SK-N-SH (cell line): ENCODE measurements around the gene ZNF507. TPM values are rescaled to one million over a fixed set of nuclear protein-coding genes. Genes with fewer than 3 reads are reported as not detected.
A peak's percentile ranks its signal among the peaks of the same experiment; 100 is the strongest.

Experiments
- CTCF ChIA-PET: fragments of 300-600, 350-600 bp; formaldehyde crosslinking; extraction: SDS; loops from one replicate; lab custom pipeline; 2021; lab: Yijun Ruan, JAX
- POLR2A ChIA-PET: fragments of 350-600 bp; sonication (Branson Sonifier 250); formaldehyde crosslinking; extraction: SDS; loops from one replicate; lab custom pipeline; 2020; ENCODE audit warnings: antibody characterized with exemption, inconsistent platforms; lab: Yijun Ruan, JAX
- DNase-seq: peaks from one replicate; pipeline ENCODE4 v3.0.0; 2012
- H2AFZ ChIP-seq: fragments of 200-600 bp; sonication (generic); 2 replicates; pipeline ENCODE4 v1.8.1; 2016; ENCODE audit warnings: antibody characterized with exemption, mild to moderate bottlenecking, low read depth
- H3F3A ChIP-seq: fragments of 200-600 bp; sonication (generic); replicated peaks from 2 replicates; pipeline ENCODE3; 2016; ENCODE audit warnings: antibody characterized with exemption, mild to moderate bottlenecking; ENCODE audit not compliant: insufficient read depth
- H3K27ac ChIP-seq, 2 experiments: fragments of 200-500 bp in 1 of 2; fragments of 200-600 bp in 1 of 2; sonication (Bioruptor generic) in 1 of 2; sonication (generic), shearing (Covaris generic) in 1 of 2; 2 replicates each; pipeline versions ENCODE4 v1.5.1 to v1.6.1; 2014 to 2016; ENCODE audit warnings: low read depth in 2 of 2, inconsistent platforms in 1 of 2, low read length in 1 of 2, mild to moderate bottlenecking in 1 of 2, mixed read lengths in 1 of 2
- H3K27me3 ChIP-seq: fragments of 200-600 bp; sonication (generic), shearing (Covaris generic); 2 replicates; pipeline ENCODE4 v1.6.1; 2016; ENCODE audit warnings: mixed run types; ENCODE audit not compliant: insufficient read depth
- H3K36me3 ChIP-seq, 2 experiments: fragments of 200-500 bp in 1 of 2; fragments of 200-600 bp in 1 of 2; sonication (Bioruptor generic) in 1 of 2; sonication (generic) in 1 of 2; replicated peaks in 1 of 2; 2 replicates each; pipeline versions ENCODE3 to v1.5.1; 2014 to 2016; ENCODE audit warnings: low read length in 1 of 2, mild to moderate bottlenecking in 1 of 2; ENCODE audit not compliant: insufficient read depth in 2 of 2, control insufficient read depth in 1 of 2
- H3K4me1 ChIP-seq, 2 experiments: fragments of 200-500 bp in 1 of 2; fragments of 200-600 bp in 1 of 2; sonication (Bioruptor generic) in 1 of 2; sonication (generic), shearing (Covaris generic) in 1 of 2; 2 replicates each; pipeline versions ENCODE4 v1.5.1 to v1.6.1; 2014 to 2016; ENCODE audit warnings: low read depth in 1 of 2, low read length in 1 of 2, mixed run types in 1 of 2; ENCODE audit not compliant: insufficient read depth in 2 of 2, control insufficient read depth in 1 of 2
- H3K4me2 ChIP-seq: fragments of 200-600 bp; sonication (generic), shearing (Covaris generic); 2 replicates; pipeline ENCODE4 v1.6.1; 2017; ENCODE audit warnings: mixed run types
- H3K4me3 ChIP-seq, 2 experiments: fragments of 200-500 bp in 1 of 2; fragments of 200-600 bp in 1 of 2; sonication (Bioruptor generic) in 1 of 2; sonication (generic), shearing (Covaris generic) in 1 of 2; 2 replicates each; pipeline versions ENCODE4 v1.5.1 to v1.8.1; 2014 to 2016; ENCODE audit warnings: low read depth in 2 of 2, inconsistent platforms in 1 of 2, low read length in 1 of 2, mild to moderate bottlenecking in 1 of 2, mixed read lengths in 1 of 2, moderate library complexity in 1 of 2
- H3K79me2 ChIP-seq: fragments of 200-600 bp; sonication (generic); 2 replicates; pipeline ENCODE4 v1.8.1; 2017; ENCODE audit warnings: mild to moderate bottlenecking; ENCODE audit not compliant: insufficient read depth
- H3K9ac ChIP-seq: fragments of 200-600 bp; sonication (generic); 2 replicates; pipeline ENCODE4 v1.6.1; 2017; ENCODE audit warnings: mixed run types
- H3K9me2 ChIP-seq: fragments of 200-600 bp; sonication (generic); 2 replicates; pipeline ENCODE4 v1.6.1; 2017; ENCODE audit warnings: mixed run types
- H3K9me3 ChIP-seq: fragments of 200-600 bp; sonication (generic); 2 replicates; pipeline ENCODE4 v1.6.1; 2017; ENCODE audit warnings: mixed run types, mild to moderate bottlenecking, moderate library complexity
- H4K20me1 ChIP-seq: fragments of 200-600 bp; sonication (generic); 2 replicates; pipeline ENCODE4 v1.6.1; 2017; ENCODE audit warnings: mild to moderate bottlenecking, mixed run types; ENCODE audit not compliant: insufficient read depth
- ELF1 ChIP-seq: IDR thresholded peaks from 2 replicates; pipeline ENCODE4 v1.4.0; 2012
- FOSL2 ChIP-seq: IDR thresholded peaks from 2 replicates; pipeline ENCODE4 v1.4.0; 2012; ENCODE audit warnings: low read depth, mild to moderate bottlenecking, moderate library complexity, borderline replicate concordance
- FOXJ3 ChIP-seq: sonication (generic); formaldehyde crosslinking; IDR thresholded peaks from 2 replicates; pipeline ENCODE4 v1.5.1; 2020; ENCODE audit warnings: mild to moderate bottlenecking, missing genetic modification reagents
- GABPA ChIP-seq: IDR thresholded peaks from 2 replicates; pipeline ENCODE4 v1.4.0; 2012; ENCODE audit warnings: low read depth, mild to moderate bottlenecking
- MEF2A ChIP-seq: IDR thresholded peaks from 2 replicates; pipeline ENCODE4 v1.4.0; 2012; ENCODE audit warnings: low read depth, borderline replicate concordance
- NFIC ChIP-seq: IDR thresholded peaks from 2 replicates; pipeline ENCODE4 v1.4.0; 2012; ENCODE audit warnings: borderline replicate concordance
- RFX5 ChIP-seq: IDR thresholded peaks from 2 replicates; pipeline ENCODE4 v1.6.1; 2012; ENCODE audit warnings: mild to moderate bottlenecking, improper control_type of control experiment, low read length
- SIN3A ChIP-seq: IDR thresholded peaks from 2 replicates; pipeline ENCODE4 v1.6.1; 2012; ENCODE audit warnings: low read depth, mild to moderate bottlenecking, low read length, moderate library complexity, borderline replicate concordance
- SMC3 ChIP-seq: IDR thresholded peaks from 2 replicates; pipeline ENCODE4 v1.6.1; 2012; ENCODE audit warnings: low read depth, low read length, improper control_type of control experiment
- TCF12 ChIP-seq: IDR thresholded peaks from 2 replicates; pipeline ENCODE4 v1.4.0; 2012
- TEAD4 ChIP-seq: IDR thresholded peaks from 2 replicates; pipeline ENCODE4 v1.4.0; 2012; ENCODE audit warnings: mild to moderate bottlenecking, borderline replicate concordance; ENCODE audit not compliant: insufficient read depth
- WGBS: methylation state at CpG from one replicate; pipeline ENCODE4 v1.1.6; 2017; ENCODE audit warnings: low lambda C conversion rate; 5-methylcytosine and 5-hydroxymethylcytosine counted together
- polyA plus RNA-seq, 3 experiments: library from polyadenylated mRNA; depleted of rRNA; stranded (reverse); fragments of >200 nt; gene quantifications; 2 replicates each; pipeline ENCODE4 v1.2.3, GENCODE V29; 2012
- TF ChIP-seq, protein P1 (sequence below): IDR thresholded peaks from 2 replicates; pipeline ENCODE4 v1.4.0; 2012; ENCODE audit warnings: low read depth, borderline replicate concordance
- TF ChIP-seq, protein P2 (sequence below): IDR thresholded peaks from 2 replicates; pipeline ENCODE4; 2012
- TF ChIP-seq, protein P3 (sequence below): fragments of 150-350 bp; IDR thresholded peaks from 2 replicates; pipeline ENCODE4 v1.6.1; 2016; ENCODE audit warnings: mild to moderate bottlenecking, low read depth, low read length

Gene ZNF507
- polyA plus RNA-seq, 1 of the 3 experiments (the other 2 are of a cell fraction): 6.8 TPM

DNA sequence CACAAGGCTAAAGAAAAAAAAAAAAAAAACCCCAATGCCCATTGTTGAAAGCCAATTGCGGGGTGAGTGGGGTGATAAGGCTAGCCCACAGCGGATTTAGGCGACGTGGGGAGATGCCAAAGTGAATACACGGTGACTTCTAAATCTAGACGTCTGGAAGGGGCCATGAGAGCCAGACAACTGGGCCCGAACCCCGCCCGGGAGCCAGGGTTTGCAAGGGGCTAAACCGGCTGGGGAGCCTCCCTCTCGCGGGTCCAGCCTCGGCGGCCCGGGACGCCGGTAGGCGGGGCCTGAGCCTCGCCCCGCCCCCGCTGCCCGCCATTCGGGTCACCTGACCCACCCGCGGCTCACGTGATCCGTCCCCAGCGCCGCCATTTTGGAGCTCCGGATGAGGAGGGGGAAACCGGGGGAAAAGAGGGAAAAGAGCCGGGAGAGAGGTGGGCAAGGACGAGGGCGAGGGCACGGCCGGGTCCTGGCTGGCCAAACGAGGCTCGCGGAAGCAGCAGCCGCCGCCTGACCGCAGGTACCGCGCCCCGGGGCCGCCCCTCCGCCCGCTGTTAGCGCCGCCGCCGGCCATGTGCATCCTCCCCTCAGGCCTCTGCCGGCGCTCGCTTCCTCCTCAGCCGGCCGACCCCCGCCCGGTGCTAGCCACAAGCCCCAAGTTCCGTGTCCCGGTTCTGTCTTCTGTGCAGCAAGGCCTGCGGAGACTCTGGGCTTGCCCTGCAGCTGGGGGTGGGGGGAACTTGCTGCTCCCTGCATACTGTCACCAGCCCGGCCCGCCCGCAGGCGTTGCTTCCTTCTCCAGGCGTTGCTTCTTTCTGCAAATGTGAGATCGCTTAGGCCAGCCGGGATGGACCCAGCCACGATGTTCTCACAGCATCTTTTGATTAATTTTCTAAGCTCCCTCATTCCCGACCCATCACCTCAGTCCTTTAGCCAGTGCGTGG, at the start of gene ZNF507 (continued):
- TF ChIP-seq FOSL2 (no peak), GABPA (no peak), RFX5 (no peak), NFIC (peak; percentile 9; the same call in 1 of the 2 replicates), FOXJ3 (no peak), SMC3 (no peak)
- TF ChIP-seq, protein P1, sequence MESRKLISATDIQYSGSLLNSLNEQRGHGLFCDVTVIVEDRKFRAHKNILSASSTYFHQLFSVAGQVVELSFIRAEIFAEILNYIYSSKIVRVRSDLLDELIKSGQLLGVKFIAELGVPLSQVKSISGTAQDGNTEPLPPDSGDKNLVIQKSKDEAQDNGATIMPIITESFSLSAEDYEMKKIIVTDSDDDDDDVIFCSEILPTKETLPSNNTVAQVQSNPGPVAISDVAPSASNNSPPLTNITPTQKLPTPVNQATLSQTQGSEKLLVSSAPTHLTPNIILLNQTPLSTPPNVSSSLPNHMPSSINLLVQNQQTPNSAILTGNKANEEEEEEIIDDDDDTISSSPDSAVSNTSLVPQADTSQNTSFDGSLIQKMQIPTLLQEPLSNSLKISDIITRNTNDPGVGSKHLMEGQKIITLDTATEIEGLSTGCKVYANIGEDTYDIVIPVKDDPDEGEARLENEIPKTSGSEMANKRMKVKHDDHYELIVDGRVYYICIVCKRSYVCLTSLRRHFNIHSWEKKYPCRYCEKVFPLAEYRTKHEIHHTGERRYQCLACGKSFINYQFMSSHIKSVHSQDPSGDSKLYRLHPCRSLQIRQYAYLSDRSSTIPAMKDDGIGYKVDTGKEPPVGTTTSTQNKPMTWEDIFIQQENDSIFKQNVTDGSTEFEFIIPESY: no peak

DNA sequence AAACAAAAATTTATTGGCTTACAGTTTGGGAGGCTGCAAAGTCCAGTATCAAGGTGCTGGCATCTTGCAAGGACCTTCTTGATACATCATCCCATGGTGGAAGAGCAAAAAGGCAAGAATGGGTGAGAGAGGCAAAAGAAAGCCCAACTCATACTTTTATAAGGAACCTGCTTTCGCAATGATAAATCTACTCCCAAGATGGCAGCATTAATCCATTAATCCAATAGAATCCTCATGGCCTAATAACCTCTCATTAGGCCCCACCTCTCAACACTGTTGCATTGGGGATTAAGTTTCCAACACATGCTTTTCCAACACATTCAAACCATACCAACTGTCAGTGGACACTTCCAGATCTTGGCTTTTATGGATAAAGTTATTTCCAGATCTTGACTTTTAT, 48.7 kb upstream of the ZNF507 start:
- Histone ChIP-seq H3K9me2 (no peaks in the 10 kb centered on the region), H3K27me3 (no peaks in the 10 kb centered on the region), H4K20me1 (no peaks in the 10 kb centered on the region), H3K9me3 (no peaks in the 10 kb centered on the region), H2AFZ (no peak overlapping the region), H3K36me3 (no peaks in the 10 kb centered on the region), H3K79me2 (no peaks in the 10 kb centered on the region), H3K9ac (no peak overlapping the region), H3K4me2 (no peak overlapping the region), H3K4me3 (no peak overlapping the region), H3F3A (no peaks in the 10 kb centered on the region), H3K27ac (no peak overlapping the region), H3K4me1 (no peaks in the 10 kb centered on the region)
- DNase-seq: no peak
- ChIA-PET CTCF (no interaction called here), POLR2A (no interaction called here)
- WGBS: 65% methylated on average over 1 of the region's 1 CpG
- TF ChIP-seq TEAD4 (no peak), NFIC (no peak), SIN3A (no peak), MEF2A (no peak), ELF1 (no peak), SMC3 (no peak), TCF12 (no peak)
- TF ChIP-seq, protein P2, sequence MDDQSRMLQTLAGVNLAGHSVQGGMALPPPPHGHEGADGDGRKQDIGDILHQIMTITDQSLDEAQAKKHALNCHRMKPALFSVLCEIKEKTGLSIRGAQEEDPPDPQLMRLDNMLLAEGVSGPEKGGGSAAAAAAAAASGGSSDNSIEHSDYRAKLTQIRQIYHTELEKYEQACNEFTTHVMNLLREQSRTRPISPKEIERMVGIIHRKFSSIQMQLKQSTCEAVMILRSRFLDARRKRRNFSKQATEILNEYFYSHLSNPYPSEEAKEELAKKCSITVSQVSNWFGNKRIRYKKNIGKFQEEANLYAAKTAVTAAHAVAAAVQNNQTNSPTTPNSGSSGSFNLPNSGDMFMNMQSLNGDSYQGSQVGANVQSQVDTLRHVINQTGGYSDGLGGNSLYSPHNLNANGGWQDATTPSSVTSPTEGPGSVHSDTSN: no peak
- TF ChIP-seq, protein P3, sequence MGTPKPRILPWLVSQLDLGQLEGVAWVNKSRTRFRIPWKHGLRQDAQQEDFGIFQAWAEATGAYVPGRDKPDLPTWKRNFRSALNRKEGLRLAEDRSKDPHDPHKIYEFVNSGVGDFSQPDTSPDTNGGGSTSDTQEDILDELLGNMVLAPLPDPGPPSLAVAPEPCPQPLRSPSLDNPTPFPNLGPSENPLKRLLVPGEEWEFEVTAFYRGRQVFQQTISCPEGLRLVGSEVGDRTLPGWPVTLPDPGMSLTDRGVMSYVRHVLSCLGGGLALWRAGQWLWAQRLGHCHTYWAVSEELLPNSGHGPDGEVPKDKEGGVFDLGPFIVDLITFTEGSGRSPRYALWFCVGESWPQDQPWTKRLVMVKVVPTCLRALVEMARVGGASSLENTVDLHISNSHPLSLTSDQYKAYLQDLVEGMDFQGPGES: no peak
